ENCODE results near the gene MUC6. TPM values are rescaled to one million over a fixed set of nuclear protein-coding genes. Genes with fewer than 3 reads are reported as not detected.
"Not testable (repeated sequence)": the region's sequence is repeated elsewhere in the genome, so short reads cannot be mapped to it uniquely, and the experiment has no call there.

Gene MUC6
- total and polyA plus RNA-seq, 2 experiments from 2014 or later = not detected

DNA sequence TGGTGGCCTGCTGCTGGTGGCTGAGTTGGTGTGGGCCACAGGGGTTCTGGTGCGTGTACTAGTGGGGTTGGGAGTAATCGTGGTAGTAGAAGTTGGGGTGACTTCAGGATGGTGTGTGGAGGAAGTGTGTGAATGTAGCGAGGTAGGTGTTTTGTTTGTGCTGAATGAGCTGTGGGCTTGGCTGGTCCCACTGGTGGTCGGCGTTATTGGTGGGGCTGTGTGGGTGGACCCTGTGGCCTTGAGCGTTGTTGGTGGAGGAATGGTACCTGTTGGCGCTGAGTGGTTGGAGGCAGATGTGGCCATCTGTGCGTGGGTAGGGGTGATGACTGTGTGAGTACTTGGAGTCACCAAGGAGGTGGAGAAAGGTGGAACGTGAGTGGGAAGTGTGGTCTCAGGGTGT lies 18.4 kb downstream of the MUC6 start:
- 80 to 86% methylated on average over 9 of the region's 9 CpGs for WGBS, 2 experiments (ENCODE audit: low coverage in 1 of 2, low lambda C conversion rate in 2 of 2, missing lambda C conversion rate in 2 of 2)
- H2AFZ ChIP-seq = no peak overlapping the region
- H3K79me2 ChIP-seq (ENCODE audit: insufficient read depth) = peaks cover 18% of the 10 kb centered on the region
- no peaks in the 10 kb centered on the region for H3K4me1 ChIP-seq (ENCODE audit: insufficient read depth)
- no peaks in the 10 kb centered on the region for H3K27me3 ChIP-seq (replicated peaks; ENCODE audit: insufficient read depth)
- no peaks in the 10 kb centered on the region for H3K36me3 ChIP-seq (ENCODE audit: low read depth)
- H4K20me1 ChIP-seq (ENCODE audit: insufficient read depth) = no peaks in the 10 kb centered on the region
- DNase-seq = no peak
- H3K4me3 ChIP-seq = no peak overlapping the region
- no peak overlapping the region for H3K27ac ChIP-seq
- no peaks in the 10 kb centered on the region for H3F3A ChIP-seq (ENCODE audit: insufficient read depth)
- H3K9ac ChIP-seq = no peak overlapping the region
- H3K4me2 ChIP-seq (ENCODE audit: unreplicated experiment) = no peak overlapping the region
- no peaks in the 10 kb centered on the region for H3K9me3 ChIP-seq (ENCODE audit: low read depth)
- TF ChIP-seq EZH2phosphoT487 (IDR thresholded peaks at IDR 0.05; ENCODE audit: insufficient read depth, low read depth) = no peak
- TF ChIP-seq EZH2 (IDR thresholded peaks at IDR 0.05; ENCODE audit: insufficient read depth, poor library complexity, severe bottlenecking) = no peak
- no peaks in the 10 kb centered on the region for H3K9me2 ChIP-seq (ENCODE audit: insufficient read depth)
- in situ Hi-C loops (cut with MboI) = no loop called here

DNA sequence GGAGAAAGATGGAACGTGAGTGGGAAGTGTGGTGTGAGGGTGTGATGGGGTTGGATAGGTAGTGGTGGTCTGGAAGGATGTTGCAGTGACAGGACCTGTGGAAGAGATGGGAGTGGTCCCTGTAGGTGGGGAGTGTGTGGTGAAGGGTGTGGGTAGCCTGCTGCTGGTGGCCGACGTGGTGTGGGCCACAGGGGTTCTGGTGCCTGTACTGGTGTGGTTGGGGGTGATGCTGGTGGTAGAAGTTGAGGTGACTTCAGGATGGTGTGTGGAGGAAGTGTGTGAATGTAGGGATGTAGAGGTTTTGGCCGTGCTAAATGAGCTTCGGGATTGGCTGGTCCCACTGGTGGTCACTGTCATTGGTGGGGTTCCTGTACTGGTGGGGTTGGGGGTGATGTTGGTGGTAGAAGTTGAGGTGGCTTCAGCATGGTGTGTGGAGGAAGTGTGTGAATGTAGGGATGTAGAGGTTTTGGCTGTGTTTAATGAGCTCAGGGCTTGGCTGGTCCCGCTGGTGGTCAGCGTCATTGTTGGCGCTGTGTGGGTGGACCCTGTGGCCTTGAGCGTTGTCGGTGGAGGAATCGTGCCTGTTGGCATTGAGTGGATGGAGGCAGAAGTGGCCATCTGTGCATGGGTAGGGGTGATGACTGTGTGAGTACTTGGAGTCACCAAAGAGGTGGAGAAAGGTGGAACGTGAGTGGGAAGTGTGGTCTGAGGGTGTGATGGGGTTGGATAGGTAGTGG lies 19.1 kb downstream of the MUC6 start:
- WGBS, 2 experiments (ENCODE audit: low coverage in 1 of 2, low lambda C conversion rate in 2 of 2, missing lambda C conversion rate in 2 of 2) = 74 to 79% methylated on average over 12 of the region's 12 CpGs
- H4K20me1 ChIP-seq (ENCODE audit: insufficient read depth) = no peaks in the 10 kb centered on the region

DNA sequence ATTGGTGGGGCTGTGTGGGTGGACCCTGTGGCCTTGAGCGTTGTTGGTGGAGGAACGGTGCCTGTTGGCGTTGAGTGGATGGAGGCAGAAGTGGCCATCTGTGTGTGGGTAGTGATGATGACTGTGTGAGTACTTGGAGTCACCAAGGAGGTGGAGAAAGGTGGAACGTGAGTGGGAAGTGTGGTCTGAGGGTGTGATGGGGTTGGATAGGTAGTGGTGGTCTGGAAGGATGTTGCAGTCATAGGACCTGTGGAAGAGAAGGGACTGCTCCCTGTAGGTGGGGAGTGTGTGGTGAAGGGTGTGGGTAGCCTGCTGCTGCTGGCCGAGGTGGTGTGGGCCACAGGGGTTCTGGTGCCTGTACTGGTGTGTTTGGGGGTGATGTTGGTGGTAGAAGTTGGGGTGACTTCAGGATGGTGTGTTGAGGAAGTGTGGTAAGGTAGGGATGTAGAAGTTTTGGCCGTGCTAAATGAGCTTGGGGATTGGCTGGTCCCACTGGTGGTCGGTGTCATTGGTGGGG lies 19.9 kb downstream of the MUC6 start:
- H3K9me3 ChIP-seq (ENCODE audit: low read depth); H4K20me1 ChIP-seq (ENCODE audit: insufficient read depth); H3K9ac ChIP-seq; H3K4me3 ChIP-seq; H3F3A ChIP-seq (ENCODE audit: insufficient read depth); DNase-seq; H3K4me1 ChIP-seq (ENCODE audit: insufficient read depth); H3K4me2 ChIP-seq (ENCODE audit: unreplicated experiment); H3K36me3 ChIP-seq (ENCODE audit: low read depth); H3K27ac ChIP-seq; H3K9me2 ChIP-seq (ENCODE audit: insufficient read depth); H2AFZ ChIP-seq; in situ Hi-C loops (cut with MboI); H3K27me3 ChIP-seq (replicated peaks; ENCODE audit: insufficient read depth): not testable (repeated sequence)
- 69 to 71% methylated on average over 7 of the region's 7 CpGs for WGBS, 2 experiments (ENCODE audit: low coverage in 1 of 2, low lambda C conversion rate in 2 of 2, missing lambda C conversion rate in 2 of 2)
- H3K79me2 ChIP-seq (ENCODE audit: insufficient read depth) = peaks cover 18% of the 10 kb centered on the region

More for the DNA sequence above, 19.1 kb downstream of the MUC6 start:
- H3K36me3 ChIP-seq (ENCODE audit: low read depth) = no peaks in the 10 kb centered on the region
- no peak overlapping the region for H3K9ac ChIP-seq
- H3K9me2 ChIP-seq (ENCODE audit: insufficient read depth) = no peaks in the 10 kb centered on the region
- TF ChIP-seq EZH2phosphoT487 (IDR thresholded peaks at IDR 0.05; ENCODE audit: insufficient read depth, low read depth) = no peak
- TF ChIP-seq EZH2 (IDR thresholded peaks at IDR 0.05; ENCODE audit: insufficient read depth, poor library complexity, severe bottlenecking) = no peak
- H3K79me2 ChIP-seq (ENCODE audit: insufficient read depth) = peaks cover 18% of the 10 kb centered on the region
- H3K9me3 ChIP-seq (ENCODE audit: low read depth) = no peaks in the 10 kb centered on the region
- no peak overlapping the region for H3K4me3 ChIP-seq
- H3F3A ChIP-seq (ENCODE audit: insufficient read depth) = no peaks in the 10 kb centered on the region
- H3K27ac ChIP-seq = no peak overlapping the region
- no peaks in the 10 kb centered on the region for H3K4me1 ChIP-seq (ENCODE audit: insufficient read depth)
- no peak for DNase-seq
- no peak overlapping the region for H3K4me2 ChIP-seq (ENCODE audit: unreplicated experiment)
- no peaks in the 10 kb centered on the region for H3K27me3 ChIP-seq (replicated peaks; ENCODE audit: insufficient read depth)
- in situ Hi-C loops (cut with MboI) = no loop called here
- H2AFZ ChIP-seq = no peak overlapping the region

- no peak for DNase-seq
- no peaks in the 10 kb centered on the region for H3F3A ChIP-seq (ENCODE audit: insufficient read depth)
- H3K4me1 ChIP-seq (ENCODE audit: insufficient read depth) = no peaks in the 10 kb centered on the region
- H3K4me2 ChIP-seq (ENCODE audit: unreplicated experiment) = no peak overlapping the region
- H4K20me1 ChIP-seq (ENCODE audit: insufficient read depth) = no peaks in the 10 kb centered on the region
- H3K36me3 ChIP-seq (ENCODE audit: low read depth) = no peaks in the 10 kb centered on the region
- no peak for TF ChIP-seq EZH2phosphoT487 (IDR thresholded peaks at IDR 0.05; ENCODE audit: insufficient read depth, low read depth)
- no peak for TF ChIP-seq EZH2 (IDR thresholded peaks at IDR 0.05; ENCODE audit: insufficient read depth, poor library complexity, severe bottlenecking)
- no peak overlapping the region for H2AFZ ChIP-seq
- no peaks in the 10 kb centered on the region for H3K9me3 ChIP-seq (ENCODE audit: low read depth)
- H3K27ac ChIP-seq = no peak overlapping the region
- 95 to 96% methylated on average over 18 to 20 of the region's 20 CpGs for WGBS, 2 experiments (ENCODE audit: low coverage in 1 of 2, low lambda C conversion rate in 2 of 2, missing lambda C conversion rate in 2 of 2)
- no peaks in the 10 kb centered on the region for H3K27me3 ChIP-seq (replicated peaks; ENCODE audit: insufficient read depth)
- peaks cover 18% of the 10 kb centered on the region for H3K79me2 ChIP-seq (ENCODE audit: insufficient read depth)
- no peak overlapping the region for H3K4me3 ChIP-seq
- no peaks in the 10 kb centered on the region for H3K9me2 ChIP-seq (ENCODE audit: insufficient read depth)
- H3K9ac ChIP-seq = no peak overlapping the region
- in situ Hi-C loops (cut with MboI) = no loop called here
Observed at GRCh38 chr11:1015826-1016545, 20.5 kb downstream of the MUC6 start.

Measured in GM23248 (cell line).